ENCODE data around the gene EWSR1.
A peak's percentile ranks its signal among the peaks of the same experiment; 100 is the strongest.

Gene EWSR1

DNA sequence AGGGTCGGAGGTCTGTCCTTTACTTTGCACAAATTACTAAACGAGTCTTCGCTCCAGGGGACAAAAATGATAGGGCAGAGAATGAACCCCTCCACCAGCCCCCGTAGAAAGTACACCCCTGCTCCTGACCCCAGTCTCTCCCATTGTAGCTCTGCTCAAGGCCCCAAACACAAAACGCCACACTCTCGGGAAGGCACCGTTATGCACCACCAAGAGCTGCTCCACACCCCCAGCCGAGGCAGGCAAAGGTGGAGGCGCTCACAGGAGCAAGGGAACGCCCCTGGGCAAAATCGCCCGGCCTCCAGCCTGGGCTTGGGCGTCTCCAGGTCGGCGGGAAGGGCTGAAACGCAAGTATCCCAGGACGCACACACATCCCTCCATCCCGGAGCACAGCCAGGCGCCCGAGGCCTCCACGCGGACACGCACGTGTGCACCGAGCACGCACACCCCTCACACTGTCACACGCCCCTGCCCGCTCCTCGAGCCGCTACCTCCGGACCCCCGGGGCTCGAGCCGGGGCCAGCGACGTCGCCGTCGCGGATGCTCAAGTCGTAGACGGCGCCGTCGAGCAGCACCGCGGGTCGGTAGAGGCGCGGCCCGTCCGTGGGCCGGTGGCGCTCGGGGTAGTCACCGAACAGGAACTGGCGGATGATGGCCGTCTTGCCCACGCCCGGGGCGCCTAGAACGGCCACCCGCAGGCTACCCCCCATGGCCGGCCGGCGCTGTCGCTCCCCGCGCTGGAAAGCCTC is 46.6 kb downstream of the EWSR1 start:
- Mint-ChIP-seq H3K4me3 (peak overlapping the region; percentile 14), H3K36me3 (ENCODE audit: insufficient read depth) (peaks cover 7% of the 10 kb centered on the region), H3K4me1 (peaks cover 17% of the 10 kb centered on the region), H3K27me3 (peaks cover 48% of the 10 kb centered on the region), H3K27ac (ENCODE audit: low read depth) (no peak overlapping the region), H3K9me3 (no peaks in the 10 kb centered on the region)
- ATAC-seq (replicated peaks; ENCODE audit: extremely low read depth, poor library complexity, severe bottlenecking) = no peak
- no peak for DNase-seq (ENCODE audit: low spot score in 2 of 2)

DNA sequence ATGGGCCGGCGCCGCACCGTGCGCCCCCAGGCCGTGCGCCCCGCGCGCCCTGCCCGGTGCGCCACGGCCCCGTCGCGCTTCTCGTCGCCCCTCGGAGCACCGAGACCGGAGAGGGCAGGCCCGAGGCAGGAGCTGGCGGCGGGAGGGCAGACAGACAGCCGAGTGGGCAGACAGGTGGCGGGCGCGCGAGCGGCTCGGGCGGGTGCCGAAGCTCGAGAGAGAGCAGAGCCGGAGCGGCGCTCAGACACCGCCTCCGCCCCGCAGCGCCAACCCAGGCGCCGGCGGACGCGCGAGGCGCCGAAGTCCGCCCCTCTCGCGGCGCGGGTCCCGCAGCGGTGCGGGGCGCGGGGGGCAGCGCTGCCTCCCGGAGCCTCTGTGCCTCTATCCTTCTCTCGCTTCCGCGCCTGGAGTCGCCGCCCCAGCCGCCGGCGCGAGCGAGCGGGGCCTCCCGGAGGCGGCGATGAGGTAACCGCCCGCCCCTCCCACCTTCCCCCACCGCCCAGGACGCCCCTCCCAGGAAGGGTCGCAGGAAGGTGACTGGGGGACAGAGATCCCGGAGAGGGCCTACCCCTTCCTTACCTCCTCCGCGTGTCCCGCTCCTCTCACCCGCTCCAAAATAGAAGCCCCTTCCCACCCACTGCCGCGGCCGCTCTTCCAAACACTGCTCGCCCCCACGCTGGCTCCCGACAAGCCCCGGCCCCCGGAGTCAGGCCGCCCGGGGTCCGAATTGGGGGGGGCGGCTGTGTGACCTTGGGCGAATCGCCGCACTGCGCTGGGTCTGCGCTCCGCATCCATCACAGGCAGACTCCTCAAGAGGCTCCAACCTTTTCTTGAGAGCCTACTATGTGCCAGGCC is 47.4 kb downstream of the EWSR1 start, which contains the start of gene RASL10A:
TSS of gene RASL10A (minus strand) at position 412 of the 855 bp plus-strand sequence. CDS start 451 bp downstream, outside the sequence.
- peaks cover 7% of the 10 kb centered on the region for H3K36me3 Mint-ChIP-seq (ENCODE audit: insufficient read depth)
- H3K4me3 Mint-ChIP-seq = peak within 1 kb of the TSS; percentile 39
- H3K4me1 Mint-ChIP-seq = peaks cover 17% of the 10 kb centered on the region
- peaks cover 48% of the 10 kb centered on the region for H3K27me3 Mint-ChIP-seq
- no peaks in the 10 kb centered on the region for H3K9me3 Mint-ChIP-seq
- no peak within 1 kb of the TSS for H3K27ac Mint-ChIP-seq (ENCODE audit: low read depth)
- DNase-seq (ENCODE audit: low spot score in 2 of 2) (no peak), ATAC-seq (replicated peaks; ENCODE audit: extremely low read depth, poor library complexity, severe bottlenecking) (no peak)

DNA sequence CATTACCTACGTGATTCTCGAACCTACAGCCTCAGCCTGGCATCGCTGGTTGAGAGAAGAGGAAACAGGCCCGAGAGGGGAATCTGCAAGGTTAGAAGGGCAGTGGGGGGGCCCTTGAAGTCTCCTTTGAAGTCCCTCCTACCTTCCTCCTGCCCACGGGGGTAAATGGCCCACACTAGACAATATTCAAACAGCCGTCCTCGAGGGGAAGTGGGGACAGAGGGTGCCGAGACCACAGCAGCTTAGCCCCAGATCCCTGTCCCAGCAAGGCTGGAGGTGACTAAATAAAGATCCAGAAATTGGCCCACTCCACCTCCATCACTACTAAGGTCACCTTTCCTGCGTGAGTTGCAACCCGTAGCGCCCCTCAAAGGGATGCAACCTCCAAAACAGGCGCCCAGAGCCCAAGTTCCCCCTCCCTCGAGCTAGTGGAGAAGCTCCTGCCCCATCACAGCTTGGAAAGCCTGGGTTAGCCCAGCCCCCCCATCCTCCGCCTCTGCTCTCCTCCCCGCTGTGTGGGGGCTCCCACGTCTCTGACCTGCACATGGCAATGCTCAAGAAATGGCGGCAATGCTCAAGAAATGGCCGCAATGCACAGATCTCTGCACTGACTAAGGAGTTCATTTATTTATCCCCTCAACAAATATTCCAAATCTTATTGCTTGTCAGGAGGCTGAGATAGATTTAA is 48.2 kb downstream of the EWSR1 start:
- no peak for DNase-seq (ENCODE audit: low spot score in 2 of 2)
- peaks cover 48% of the 10 kb centered on the region for H3K27me3 Mint-ChIP-seq
- peaks cover 6% of the 10 kb centered on the region for H3K36me3 Mint-ChIP-seq (ENCODE audit: insufficient read depth)

DNA sequence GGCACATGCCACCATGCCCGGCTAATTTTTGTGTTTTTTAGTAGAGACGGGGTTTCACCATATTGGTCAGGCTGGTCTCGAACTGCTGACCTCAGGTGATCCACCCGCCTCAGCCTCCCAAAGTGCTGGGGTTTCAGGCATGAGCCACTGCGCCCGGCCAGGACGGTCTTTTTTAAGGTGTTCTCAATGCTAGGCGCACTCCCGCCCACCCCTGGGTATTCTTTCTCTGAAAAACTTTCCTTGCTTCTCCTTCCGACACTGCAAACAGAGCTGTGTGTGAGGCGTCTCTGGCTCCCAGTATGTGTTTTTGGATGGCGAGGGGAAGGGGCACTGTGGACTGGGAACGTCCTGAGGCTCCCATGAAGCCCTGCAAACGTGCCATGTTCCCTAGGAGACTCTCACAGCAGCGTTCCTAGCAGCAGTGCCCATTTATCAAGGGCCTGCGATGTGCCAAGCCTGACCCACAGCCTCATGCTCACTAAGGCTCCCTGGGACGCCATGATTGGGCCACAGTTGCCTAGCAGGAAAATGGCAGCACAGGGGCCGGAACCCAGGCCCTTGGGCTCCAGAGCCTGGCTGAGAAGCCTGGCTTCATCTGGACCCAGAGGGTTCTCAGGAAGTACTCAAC is 49.9 kb downstream of the EWSR1 start:
- Mint-ChIP-seq H3K27me3 (peaks cover 34% of the 10 kb centered on the region), H3K4me1 (peaks cover 13% of the 10 kb centered on the region), H3K36me3 (ENCODE audit: insufficient read depth) (peaks cover 6% of the 10 kb centered on the region), H3K27ac (ENCODE audit: low read depth) (no peak overlapping the region), H3K4me3 (no peak overlapping the region), H3K9me3 (no peaks in the 10 kb centered on the region)
- ATAC-seq (replicated peaks; ENCODE audit: extremely low read depth, poor library complexity, severe bottlenecking) (no peak), DNase-seq (ENCODE audit: low spot score in 2 of 2) (no peak)

More for the DNA sequence above, 48.2 kb downstream of the EWSR1 start:
- ATAC-seq (replicated peaks; ENCODE audit: extremely low read depth, poor library complexity, severe bottlenecking) = no peak
- Mint-ChIP-seq H3K4me1 (peaks cover 13% of the 10 kb centered on the region), H3K4me3 (peak overlapping the region; percentile 39), H3K9me3 (no peaks in the 10 kb centered on the region), H3K27ac (ENCODE audit: low read depth) (no peak overlapping the region)

DNA sequence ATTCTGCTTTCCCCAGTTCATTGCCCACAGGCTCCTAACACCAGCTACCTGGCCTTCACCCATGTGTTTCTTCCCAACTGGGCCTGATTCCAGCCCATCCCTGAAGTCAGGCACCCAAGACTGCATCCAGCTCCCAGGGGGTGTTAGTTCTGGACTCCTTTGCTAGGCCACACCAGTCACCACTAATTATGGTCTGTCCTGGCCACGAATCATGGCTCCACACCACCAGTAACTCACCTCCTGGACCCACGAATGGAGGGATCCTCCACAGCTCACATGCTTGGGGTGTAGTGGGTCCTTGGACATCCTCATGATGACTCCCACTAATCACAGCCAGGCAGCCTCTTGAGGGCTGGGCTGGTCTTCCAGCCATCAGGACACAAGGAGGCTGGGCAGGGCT is 51.0 kb downstream of the EWSR1 start:
- DNase-seq (ENCODE audit: low spot score in 2 of 2) (no peak), ATAC-seq (replicated peaks; ENCODE audit: extremely low read depth, poor library complexity, severe bottlenecking) (no peak)
- peaks cover 7% of the 10 kb centered on the region for H3K4me1 Mint-ChIP-seq
- no peaks in the 10 kb centered on the region for H3K9me3 Mint-ChIP-seq
- peaks cover 23% of the 10 kb centered on the region for H3K27me3 Mint-ChIP-seq
- H3K27ac Mint-ChIP-seq (ENCODE audit: low read depth) = no peak overlapping the region
- H3K4me3 Mint-ChIP-seq = no peak overlapping the region
- H3K36me3 Mint-ChIP-seq (ENCODE audit: insufficient read depth) = peaks cover 5% of the 10 kb centered on the region

DNA sequence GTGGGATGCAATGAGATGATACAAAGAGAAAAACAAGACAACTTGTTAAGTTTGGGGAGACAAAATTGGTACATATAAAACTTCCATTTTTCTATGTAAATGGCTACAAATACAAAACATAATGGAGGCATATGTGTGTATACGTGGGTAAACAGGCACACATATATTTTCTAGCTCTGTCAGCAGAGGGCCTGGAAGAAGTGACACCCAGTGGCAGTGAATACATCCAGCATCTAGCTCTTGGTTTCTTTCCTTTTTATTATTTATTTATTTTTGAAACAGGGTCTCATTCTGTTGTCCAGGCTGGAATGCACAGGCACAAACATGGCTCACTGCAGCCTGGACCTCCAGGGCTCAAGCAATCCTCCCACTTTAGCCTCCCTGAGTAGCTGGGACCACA is 52.5 kb downstream of the EWSR1 start:
- Mint-ChIP-seq H3K27me3 (peaks cover 14% of the 10 kb centered on the region), H3K36me3 (ENCODE audit: insufficient read depth) (peaks cover 2% of the 10 kb centered on the region), H3K4me1 (no peaks in the 10 kb centered on the region), H3K4me3 (no peak overlapping the region), H3K27ac (ENCODE audit: low read depth) (no peak overlapping the region), H3K9me3 (no peaks in the 10 kb centered on the region)
- no peak for DNase-seq (ENCODE audit: low spot score in 2 of 2)
- ATAC-seq (replicated peaks; ENCODE audit: extremely low read depth, poor library complexity, severe bottlenecking) = no peak

DNA sequence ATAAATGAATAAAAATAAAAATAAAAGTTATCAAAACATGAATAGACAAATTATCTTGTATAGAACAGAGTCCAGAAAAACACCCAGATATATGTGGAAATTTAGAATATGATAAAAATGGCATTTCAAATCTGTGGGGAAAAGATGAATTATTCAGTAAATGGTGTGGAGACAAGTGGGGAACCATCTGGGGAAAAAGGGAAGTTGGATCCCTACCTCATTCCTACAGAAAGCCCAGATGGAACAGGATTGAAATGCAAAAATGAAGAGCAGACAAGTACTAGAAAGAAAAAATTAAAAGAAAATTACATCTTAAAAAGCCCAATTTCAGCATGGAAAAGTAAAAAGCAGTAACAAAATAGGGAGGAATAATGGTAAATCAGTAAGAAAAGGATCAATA is 55.6 kb downstream of the EWSR1 start:
- no peak for DNase-seq (ENCODE audit: low spot score in 2 of 2)
- H3K36me3 Mint-ChIP-seq (ENCODE audit: insufficient read depth) = peaks cover 8% of the 10 kb centered on the region
- H3K27me3 Mint-ChIP-seq = no peaks in the 10 kb centered on the region
- no peak overlapping the region for H3K4me3 Mint-ChIP-seq
- H3K9me3 Mint-ChIP-seq = no peaks in the 10 kb centered on the region
- ATAC-seq (replicated peaks; ENCODE audit: extremely low read depth, poor library complexity, severe bottlenecking) = no peak
- H3K27ac Mint-ChIP-seq (ENCODE audit: low read depth) = peak overlapping the region; percentile 15
- no peaks in the 10 kb centered on the region for H3K4me1 Mint-ChIP-seq

DNA sequence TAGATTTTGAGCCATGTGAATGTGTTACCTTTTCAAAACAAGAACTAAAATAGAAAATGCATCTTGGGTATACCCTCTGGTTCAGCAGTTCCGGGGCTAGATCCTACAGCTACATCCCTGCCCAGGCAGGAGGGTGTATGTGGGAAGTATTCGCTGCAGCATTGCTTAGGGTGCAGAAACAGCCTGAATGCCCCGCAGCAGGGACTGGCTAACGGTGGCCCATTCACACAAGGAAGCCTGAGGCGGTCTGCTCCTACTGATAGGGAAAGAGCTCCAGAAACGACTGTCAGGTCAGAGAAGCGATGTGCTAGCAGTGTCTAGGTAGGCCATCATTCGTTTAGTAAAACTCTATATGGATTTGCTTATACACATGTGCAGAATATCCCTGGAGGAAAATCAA is 57.3 kb downstream of the EWSR1 start:
- H3K27me3 Mint-ChIP-seq = no peaks in the 10 kb centered on the region

DNA sequence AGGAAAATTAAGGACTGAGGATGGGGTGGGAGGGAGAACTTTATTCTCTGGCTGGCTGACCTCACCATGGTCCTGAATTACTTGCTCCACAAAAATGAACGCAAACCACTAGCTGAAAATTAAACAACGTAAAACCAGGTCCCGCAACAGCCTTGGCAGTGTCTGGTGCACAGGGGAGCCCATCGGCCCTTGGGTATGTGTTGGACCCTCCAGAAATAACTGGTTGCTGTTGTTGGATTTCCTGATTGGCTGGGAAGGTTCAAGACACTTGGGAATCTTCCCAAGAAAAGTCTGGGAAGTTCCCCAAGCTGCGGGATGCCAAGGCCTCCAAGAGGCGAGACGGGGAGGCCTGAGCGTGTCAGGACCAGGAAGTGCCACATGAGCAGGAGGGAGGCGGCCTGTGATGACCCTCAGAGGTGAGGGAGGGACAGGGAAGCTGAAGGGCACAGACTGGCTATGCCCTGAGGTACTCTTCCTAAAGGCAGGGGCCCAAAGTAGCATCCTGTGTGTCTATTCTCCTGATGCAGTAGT is 57.8 kb downstream of the EWSR1 start:
- Mint-ChIP-seq H3K9me3 (no peaks in the 10 kb centered on the region), H3K36me3 (ENCODE audit: insufficient read depth) (peaks cover 8% of the 10 kb centered on the region), H3K27ac (ENCODE audit: low read depth) (no peak overlapping the region), H3K4me1 (no peaks in the 10 kb centered on the region), H3K4me3 (no peak overlapping the region), H3K27me3 (no peaks in the 10 kb centered on the region)
- DNase-seq (ENCODE audit: low spot score in 2 of 2) (no peak), ATAC-seq (replicated peaks; ENCODE audit: extremely low read depth, poor library complexity, severe bottlenecking) (no peak)

More for the DNA sequence above, 57.3 kb downstream of the EWSR1 start:
- H3K4me1 Mint-ChIP-seq = no peaks in the 10 kb centered on the region
- H3K36me3 Mint-ChIP-seq (ENCODE audit: insufficient read depth) = peaks cover 8% of the 10 kb centered on the region
- ATAC-seq (replicated peaks; ENCODE audit: extremely low read depth, poor library complexity, severe bottlenecking) (no peak), DNase-seq (ENCODE audit: low spot score in 2 of 2) (no peak)
- H3K9me3 Mint-ChIP-seq = no peaks in the 10 kb centered on the region
- H3K27ac Mint-ChIP-seq (ENCODE audit: low read depth) = no peak overlapping the region
- no peak overlapping the region for H3K4me3 Mint-ChIP-seq

DNA sequence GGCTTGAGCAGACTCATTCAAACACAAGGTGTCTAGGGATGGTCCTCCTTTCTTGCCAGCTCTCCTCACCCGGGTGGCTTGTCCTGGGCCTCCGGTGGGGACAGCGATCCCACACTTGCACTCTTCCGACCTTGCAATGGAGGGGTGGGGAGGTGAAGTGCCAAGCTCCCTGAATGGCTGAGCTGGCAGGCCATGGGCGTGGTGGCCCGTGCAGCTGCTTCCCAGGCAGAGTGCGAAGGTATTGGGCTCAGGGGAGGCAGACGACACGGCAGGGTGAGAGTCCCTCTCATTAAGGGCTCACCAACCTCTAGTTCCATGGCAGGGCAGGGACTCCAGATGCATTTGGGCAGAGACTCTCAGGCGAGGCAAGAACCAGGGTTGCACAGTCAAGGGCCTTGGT is 58.4 kb downstream of the EWSR1 start:
- Mint-ChIP-seq H3K27me3 (no peaks in the 10 kb centered on the region), H3K4me1 (no peaks in the 10 kb centered on the region), H3K36me3 (ENCODE audit: insufficient read depth) (peaks cover 8% of the 10 kb centered on the region), H3K27ac (ENCODE audit: low read depth) (peak overlapping the region; percentile 32), H3K9me3 (no peaks in the 10 kb centered on the region), H3K4me3 (no peak overlapping the region)
- ATAC-seq (replicated peaks; ENCODE audit: extremely low read depth, poor library complexity, severe bottlenecking) (no peak), DNase-seq (ENCODE audit: low spot score in 2 of 2) (no peak)

DNA sequence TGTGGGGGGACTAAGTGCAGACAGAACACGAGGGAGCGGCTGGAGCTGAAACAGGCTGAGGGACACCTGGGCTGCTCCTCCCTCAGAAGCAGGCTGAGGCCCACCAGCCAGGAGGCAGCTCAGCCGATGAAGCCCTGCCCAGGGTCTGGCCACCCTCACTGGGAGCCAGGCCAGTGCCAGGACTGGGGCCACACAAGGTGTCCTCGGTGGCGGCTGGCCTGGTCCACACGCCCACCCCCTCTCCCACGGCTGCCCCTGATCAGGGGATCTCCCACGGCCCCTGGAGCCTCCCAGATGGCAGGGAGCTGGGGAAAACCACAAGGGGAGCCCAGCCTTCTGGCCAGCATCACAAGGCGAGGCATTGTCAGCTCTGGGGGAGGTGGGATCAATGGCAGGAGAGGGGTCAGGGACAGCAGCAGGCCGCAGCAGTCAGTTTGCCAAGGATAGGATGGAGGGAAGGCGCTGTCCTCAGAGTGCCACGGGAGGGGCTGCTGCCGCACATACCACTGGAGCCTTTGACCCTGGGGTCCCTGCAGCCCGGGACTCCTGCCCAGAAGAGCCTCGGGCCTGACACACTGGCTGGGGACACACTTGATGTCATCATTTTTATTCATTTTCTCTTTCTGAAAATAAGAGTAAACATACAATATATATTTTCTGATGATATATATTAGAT is 59.2 kb downstream of the EWSR1 start:
- Mint-ChIP-seq H3K9me3 (no peaks in the 10 kb centered on the region), H3K36me3 (ENCODE audit: insufficient read depth) (peaks cover 6% of the 10 kb centered on the region), H3K27me3 (no peaks in the 10 kb centered on the region), H3K4me1 (no peaks in the 10 kb centered on the region), H3K27ac (ENCODE audit: low read depth) (no peak overlapping the region), H3K4me3 (no peak overlapping the region)
- ATAC-seq (replicated peaks; ENCODE audit: extremely low read depth, poor library complexity, severe bottlenecking) (no peak), DNase-seq (ENCODE audit: low spot score in 2 of 2) (no peak)
